IMR-90 (cell line): ENCODE measurements around the gene SP7. TPM values are rescaled to one million over a fixed set of nuclear protein-coding genes. Genes with fewer than 3 reads are reported as not detected.

ENCODE experiments used
- ATAC-seq: fragments of 200-7000 bp; cut with Tn5 transposase; 2 replicates; pipeline ENCODE4 v1.9.1; 2020; ENCODE audit warnings: low read depth, mild to moderate bottlenecking, moderate library complexity
- BruUV-seq: library from RNA; stranded (reverse); fragments of 400-500 nt; replicated peaks from 2 replicates; lab custom pipeline; 2021; lab: Mats Ljungman, UMichigan
- CTCF ChIA-PET: fragments of 300-600 bp; formaldehyde crosslinking; extraction: SDS; loops from one replicate; lab custom pipeline; 2021; ENCODE audit warnings: antibody characterized with exemption; lab: Yijun Ruan, JAX
- POLR2A ChIA-PET: fragments of 300-600 bp; sonication (Branson Sonifier 250); formaldehyde crosslinking; loops from one replicate; lab custom pipeline; 2022; ENCODE audit warnings: antibody characterized with exemption; ENCODE audit not compliant: unreplicated experiment; lab: Charles Lee
- DNase-seq: peaks from one replicate; pipeline ENCODE4 v3.0.0; 2013
- H2AFZ ChIP-seq: replicated peaks from 2 replicates; pipeline ENCODE3; 2013; ENCODE audit warnings: low read length, mild to moderate bottlenecking; ENCODE audit not compliant: poor library complexity
- H2AK5ac ChIP-seq: 2 replicates; pipeline ENCODE4 v1.6.1; 2013; ENCODE audit warnings: low read depth, low read length, inconsistent platforms
- H2AK9ac ChIP-seq: replicated peaks from 2 replicates; pipeline ENCODE3; 2013; ENCODE audit warnings: mild to moderate bottlenecking, low read depth, low read length, moderate library complexity; ENCODE audit not compliant: poor library complexity
- H2BK120ac ChIP-seq: 2 replicates; pipeline ENCODE4 v1.6.1; 2013; ENCODE audit warnings: low read depth, low read length, inconsistent platforms
- H2BK15ac ChIP-seq: 3 replicates; pipeline ENCODE4 v1.6.1; 2013; ENCODE audit warnings: low read depth, low read length, inconsistent platforms
- H2BK20ac ChIP-seq: 2 replicates; pipeline ENCODE4 v1.6.1; 2013; ENCODE audit warnings: low read depth, mild to moderate bottlenecking, inconsistent platforms, low read length, moderate library complexity
- H2BK5ac ChIP-seq: 2 replicates; pipeline ENCODE4 v1.6.1; 2013; ENCODE audit warnings: mild to moderate bottlenecking, low read depth, low read length, inconsistent platforms; ENCODE audit not compliant: poor library complexity, severe bottlenecking
- H3K14ac ChIP-seq: replicated peaks from 2 replicates; pipeline ENCODE4 v1.6.1; 2013; ENCODE audit warnings: low read depth, low read length, inconsistent platforms
- H3K18ac ChIP-seq: 2 replicates; pipeline ENCODE4 v1.6.1; 2013; ENCODE audit warnings: low read depth, low read length, control low read depth
- H3K23ac ChIP-seq: 2 replicates; pipeline ENCODE4 v1.6.1; 2013; ENCODE audit warnings: low read depth, low read length, inconsistent platforms
- H3K27ac ChIP-seq: 2 replicates; pipeline ENCODE4 v1.5.1; 2013; ENCODE audit warnings: mild to moderate bottlenecking, control low read depth, low read length; ENCODE audit not compliant: insufficient read depth
- H3K27me3 ChIP-seq: 2 replicates; pipeline ENCODE4 v1.6.1; 2013; ENCODE audit warnings: low read length; ENCODE audit not compliant: control insufficient read depth, insufficient read depth
- H3K36me3 ChIP-seq: 2 replicates; pipeline ENCODE4 v1.6.1; 2013; ENCODE audit warnings: low read length, mixed read lengths; ENCODE audit not compliant: control insufficient read depth, insufficient read depth
- H3K4ac ChIP-seq: 2 replicates; pipeline ENCODE4 v1.6.1; 2013; ENCODE audit warnings: low read depth, low read length, inconsistent platforms
- H3K4me1 ChIP-seq: 2 replicates; pipeline ENCODE4 v1.6.1; 2013; ENCODE audit warnings: low read length, mixed read lengths; ENCODE audit not compliant: control insufficient read depth, insufficient read depth
- H3K4me2 ChIP-seq: 2 replicates; pipeline ENCODE4 v1.6.1; 2013; ENCODE audit warnings: low read depth, mild to moderate bottlenecking, control low read depth, low read length, moderate library complexity
- H3K4me3 ChIP-seq: 2 replicates; pipeline ENCODE4 v1.5.1; 2013; ENCODE audit warnings: low read depth, mild to moderate bottlenecking, control low read depth, low read length, moderate library complexity; ENCODE audit not compliant: insufficient read depth
- H3K56ac ChIP-seq: 2 replicates; pipeline ENCODE4 v1.6.1; 2013; ENCODE audit warnings: low read length, inconsistent platforms; ENCODE audit not compliant: insufficient read depth; ENCODE audit errors: extremely low read depth
- H3K79me1 ChIP-seq, 2 experiments: 2 replicates each; pipeline ENCODE4 v1.6.1; 2013; ENCODE audit warnings: low read length in 2 of 2, inconsistent platforms in 1 of 2, low read depth in 1 of 2
- H3K9ac ChIP-seq: 2 replicates; pipeline ENCODE4 v1.6.1; 2013; ENCODE audit warnings: low read depth, low read length, control low read depth
- H3K9me1 ChIP-seq: 2 replicates; pipeline ENCODE4 v1.6.1; 2013; ENCODE audit warnings: low read length, inconsistent platforms; ENCODE audit not compliant: insufficient read depth
- H3K9me3 ChIP-seq: 2 replicates; pipeline ENCODE4 v1.6.1; 2013; ENCODE audit warnings: low read length; ENCODE audit not compliant: control insufficient read depth, insufficient read depth
- H4K20me1 ChIP-seq: 2 replicates; pipeline ENCODE4 v1.6.1; 2013; ENCODE audit warnings: low read length, inconsistent platforms; ENCODE audit not compliant: insufficient read depth
- H4K5ac ChIP-seq: 2 replicates; pipeline ENCODE4 v1.6.1; 2013; ENCODE audit warnings: mild to moderate bottlenecking, low read depth, low read length, control low read depth
- H4K8ac ChIP-seq, 2 experiments: 2 replicates each; pipeline ENCODE4 v1.6.1; 2013; ENCODE audit warnings: low read depth in 2 of 2, low read length in 2 of 2, control low read depth in 1 of 2, inconsistent platforms in 1 of 2
- H4K91ac ChIP-seq: 2 replicates; pipeline ENCODE4 v1.6.1; 2013; ENCODE audit warnings: low read depth, low read length, inconsistent platforms; ENCODE audit not compliant: insufficient read depth
- FOS ChIP-seq: fragments of 150-350 bp; IDR thresholded peaks from 2 replicates; pipeline ENCODE4 v1.6.1; 2016; ENCODE audit warnings: low read depth, low read length
- MXI1 ChIP-seq: IDR thresholded peaks from 2 replicates; pipeline ENCODE4 v1.6.1; 2012; ENCODE audit warnings: low read depth, mild to moderate bottlenecking, low read length, moderate library complexity, borderline replicate concordance
- RFX5 ChIP-seq: IDR thresholded peaks from 2 replicates; pipeline ENCODE4 v1.8.0; 2012; ENCODE audit warnings: low read depth, mild to moderate bottlenecking, low read length, moderate library complexity
- WGBS, 2 experiments: methylation state at CpG; one replicate each; pipeline versions ENCODE4 v1.1.5 to v1.1.7; 2013; ENCODE audit warnings: missing lambda C conversion rate in 2 of 2; ENCODE audit not compliant: insufficient read length in 1 of 2; ENCODE audit errors: extremely low coverage in 2 of 2; 5-methylcytosine and 5-hydroxymethylcytosine counted together
- dilution Hi-C: fragments of 300-500 bp; cut with HindIII; formaldehyde crosslinking; loops from one replicate; pipeline ENCODE4 v1.14.3; 2018; ENCODE audit warnings: low sequenced_read_pairs; ENCODE audit not compliant: unreplicated experiment
- in situ Hi-C: fragments of 300-500 bp; cut with MboI; formaldehyde crosslinking; loops from 3 replicates; pipeline ENCODE4 v1.14.3; 2019; ENCODE audit warnings: low sequenced_read_pairs, inconsistent platforms, mixed read lengths
- intact Hi-C: fragments of 100-400 bp; cut with micrococcal nuclease; formaldehyde crosslinking; loops from 2 replicates; pipeline ENCODE4 v1.10.0; 2022
- polyA plus RNA-seq, 3 experiments: library from polyadenylated mRNA; depleted of rRNA; stranded (reverse); fragments of >200 nt; gene quantifications; 2 replicates each; pipeline ENCODE4 v1.2.3, GENCODE V29; 2012; ENCODE audit warnings: low replicate concordance in 1 of 3
- total RNA-seq: library from RNA; depleted of rRNA; stranded (reverse); fragments of >200 nt; gene quantifications from 2 replicates; pipeline ENCODE4 v1.2.3, GENCODE V29; 2012

Gene SP7
- total and polyA plus RNA-seq, 2 of the 4 experiments (the other 2 are of a cell fraction), result not detected

DNA sequence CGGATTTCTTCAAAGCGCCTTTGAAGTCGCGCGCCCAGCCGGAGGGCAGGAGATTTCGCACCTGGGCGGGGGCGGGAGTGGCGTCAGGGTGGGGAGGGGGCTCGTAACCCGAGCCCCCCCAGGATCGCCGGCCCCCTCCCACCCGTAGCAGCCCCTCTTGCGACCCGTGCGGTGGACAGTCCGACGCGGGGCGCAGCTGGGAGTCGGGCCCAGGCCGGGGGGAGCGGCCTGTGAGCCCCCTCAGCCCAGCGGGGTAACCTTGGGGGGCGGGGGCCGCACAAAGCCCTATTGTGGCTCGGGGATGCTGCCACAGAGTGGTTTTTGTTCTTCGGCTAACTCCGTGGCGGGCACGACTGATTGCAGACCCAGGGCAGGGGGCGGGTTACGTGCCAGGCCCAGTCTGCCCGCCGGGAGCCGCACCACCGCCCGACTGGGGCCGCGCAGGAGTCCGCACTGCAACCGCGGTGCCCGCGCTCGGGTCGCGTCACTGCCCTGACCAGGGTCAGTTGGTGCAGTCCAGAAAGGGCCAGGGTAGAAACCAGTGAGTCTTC, 10.6 kb downstream of the SP7 start:
- Histone ChIP-seq H2AK9ac (peak overlapping the region; percentile 81), H3K9me3 (no peaks in the 10 kb centered on the region), H4K91ac (no peak overlapping the region), H3K36me3 (no peaks in the 10 kb centered on the region), H3K4ac (peak overlapping the region; percentile 51; the same call in 1 of the 2 replicates), H3K14ac (no peak overlapping the region), H3K18ac (no peak overlapping the region; the same call in 1 of the 2 replicates), H3K9ac (peak overlapping the region; percentile 63), H3K27ac (peak overlapping the region; percentile 75), H2AK5ac (no peak overlapping the region; the same call in 1 of the 2 replicates), H3K4me3 (peak overlapping the region; percentile 50), H2BK120ac (no peak overlapping the region), H2AFZ (peak overlapping the region; percentile 96), H4K20me1 (no peaks in the 10 kb centered on the region), H3K56ac (no peak overlapping the region; the same call in 1 of the 2 replicates), H3K9me1 (peaks cover 7% of the 10 kb centered on the region; the same call in 1 of the 2 replicates), H4K8ac (peak overlapping the region in 1 of 2 experiments; percentile 63; a peak in 2 of 4 replicates), H3K4me2 (peak overlapping the region; percentile 40), H2BK20ac (no peak overlapping the region), H3K23ac (peak overlapping the region; percentile 36; the same call in 1 of the 2 replicates), H2BK5ac (no peak overlapping the region), H4K5ac (no peak overlapping the region), H3K27me3 (peaks cover 17% of the 10 kb centered on the region), H3K79me1 (peaks cover 4 to 10% of the 10 kb centered on the region in 2 experiments), H2BK15ac (no peak overlapping the region), H3K4me1 (peaks cover 9% of the 10 kb centered on the region)
- TF ChIP-seq FOS, result no peak
- no peak for TF ChIP-seq RFX5
- no peak for TF ChIP-seq MXI1
- 4% methylated on average over 13 of the region's 50 CpGs; no CpG with 5 or more reads in 1 of the 2 experiments for WGBS, 2 experiments
- DNase-seq (no peak), ATAC-seq (no peak)
- intact Hi-C loops, result loop anchor here (1.0 to 10.0 kb wide), 2 partner anchors 96 to 111 kb away; no protein-coding TSS in a partner anchor
- no TSS peak for BruUV-seq
- dilution Hi-C loops, result no loop called here
- in situ Hi-C loops, result loop anchor here (10.0 kb wide), 1 partner anchor 179 kb away; the partner anchor contains the start of genes NPFF and TARBP2
- POLR2A ChIA-PET, result no interaction called here
- CTCF ChIA-PET, result interaction anchor here (0.6 to 2.5 kb wide), 6 partner anchors 8 to 96 kb away, joined by 3 to 11 read pairs (median 6); no protein-coding TSS in a partner anchor
